GM19238 (cell line): Measurements from ENCODE around the gene RPL10.

Experiments used
- DNase-seq: peaks from one replicate; pipeline ENCODE4 v3.0.0; 2011; ENCODE audit warnings: low spot score; ENCODE audit not compliant: insufficient read length

Gene RPL10

DNA sequence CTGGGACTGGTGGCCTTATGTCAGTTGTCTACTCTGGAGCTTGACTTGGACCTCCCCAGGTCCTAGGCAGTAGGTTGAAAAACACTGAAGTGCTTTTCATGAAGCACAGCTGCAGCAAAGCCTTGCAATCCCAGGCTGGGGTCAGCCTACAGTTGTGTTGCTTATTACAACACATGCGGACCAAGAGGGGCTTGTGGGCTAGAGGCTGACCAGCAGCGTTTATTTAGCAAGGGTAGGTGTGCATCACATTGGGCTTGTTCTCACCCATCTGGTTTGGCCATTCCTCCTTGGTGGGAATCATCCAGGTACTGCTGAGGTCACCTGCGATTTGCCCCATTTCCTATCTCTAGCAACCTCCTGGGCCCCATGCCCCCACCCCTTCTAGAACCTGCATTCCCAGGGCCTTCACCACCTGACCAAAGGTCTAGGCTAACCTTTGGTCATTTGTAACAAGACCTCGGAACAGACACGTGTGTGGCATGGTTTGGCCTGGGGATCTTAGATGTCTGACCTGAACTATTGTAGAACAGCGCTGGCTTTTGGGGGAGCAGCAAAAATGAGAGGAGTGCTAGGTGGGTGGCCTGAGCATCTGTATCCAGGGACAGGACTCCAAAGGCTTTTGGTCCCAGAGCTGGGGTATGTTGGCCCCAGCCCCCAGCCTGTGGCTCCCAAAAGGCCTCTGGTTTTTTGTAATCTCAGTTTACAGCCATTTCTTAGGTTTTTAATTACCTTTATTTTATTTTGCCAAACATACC, 3.0 kb downstream of the RPL10 start:
- DNase-seq: no peak

DNA sequence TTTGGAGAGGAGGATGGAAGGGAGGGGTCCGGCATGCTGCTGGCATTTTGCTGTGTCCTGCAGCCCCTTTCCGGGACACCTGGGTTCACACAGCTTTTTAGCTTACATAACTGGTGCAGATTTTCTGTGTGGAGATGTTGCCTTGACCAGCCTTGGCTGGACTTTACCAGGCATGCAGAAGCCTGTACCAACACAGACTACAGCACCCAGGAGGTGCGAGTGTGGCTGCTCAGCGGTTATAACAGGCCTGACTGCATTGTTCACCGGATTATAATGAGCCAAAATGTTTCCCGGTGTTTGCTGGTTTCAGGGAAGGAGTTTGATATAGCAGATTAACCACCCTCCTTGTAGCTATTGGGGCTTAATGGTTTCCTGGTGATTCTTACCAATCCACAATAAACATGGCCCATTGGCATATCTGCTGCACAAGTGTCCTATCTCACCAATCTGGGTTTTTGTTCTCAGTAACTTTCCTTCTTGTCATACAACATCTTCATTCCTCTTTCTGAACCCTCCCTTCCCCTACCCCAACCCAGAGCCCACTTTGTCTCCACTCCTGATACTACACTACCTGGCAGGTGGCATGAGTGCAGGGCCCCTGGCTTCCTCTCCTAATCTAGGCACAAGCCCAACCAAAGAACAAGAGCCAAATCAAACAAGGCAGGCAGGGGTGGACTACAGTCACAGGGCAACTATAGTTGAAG, 3.9 kb downstream of the RPL10 start:
- no peak for DNase-seq

DNA sequence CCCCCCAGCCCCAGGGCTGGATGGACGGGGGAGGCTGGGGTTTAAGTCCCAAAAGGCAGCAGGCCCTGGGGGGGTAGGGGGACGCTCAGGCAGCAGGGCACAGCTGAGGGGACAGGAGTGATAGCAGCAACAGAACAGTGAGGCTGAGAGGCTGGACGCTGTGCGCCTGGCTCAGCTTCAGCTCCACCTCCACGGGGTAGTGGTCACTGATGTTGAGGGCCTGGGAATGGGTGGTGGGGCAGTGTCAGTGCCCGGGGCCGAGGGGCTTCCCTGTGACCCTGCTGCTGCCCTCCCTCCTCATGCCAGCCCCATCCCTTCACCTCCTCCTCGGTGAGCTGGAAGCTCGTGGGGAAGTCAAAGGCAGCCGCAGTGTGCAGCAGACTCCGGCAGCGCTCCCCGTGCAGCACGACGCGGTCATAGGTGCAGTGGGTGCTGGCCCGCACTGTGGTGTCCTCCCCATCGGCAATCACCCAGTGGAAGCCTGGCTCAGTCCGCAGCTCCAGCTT, 4.5 kb downstream of the RPL10 start:
- no peak for DNase-seq

DNA sequence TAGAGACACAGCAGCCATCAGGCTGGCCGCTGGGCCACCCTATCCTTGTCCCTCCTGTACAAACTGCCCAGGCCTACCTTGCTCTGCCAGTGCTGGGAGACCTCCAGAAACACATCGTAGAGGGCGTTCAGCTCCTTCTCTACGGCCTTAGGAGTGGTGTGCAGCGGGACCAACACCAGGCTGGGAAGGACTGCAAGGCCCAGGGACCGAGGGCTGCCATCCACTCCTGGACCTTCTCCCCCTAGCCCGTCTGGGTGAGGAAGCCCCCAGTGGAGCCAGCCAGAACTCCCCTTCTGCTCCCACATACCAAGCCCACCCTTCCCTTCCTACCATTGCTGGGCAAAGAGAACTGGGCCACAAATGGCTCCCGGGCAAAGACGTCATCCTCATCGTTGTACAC, 5.0 kb downstream of the RPL10 start:
- no peak for DNase-seq

DNA sequence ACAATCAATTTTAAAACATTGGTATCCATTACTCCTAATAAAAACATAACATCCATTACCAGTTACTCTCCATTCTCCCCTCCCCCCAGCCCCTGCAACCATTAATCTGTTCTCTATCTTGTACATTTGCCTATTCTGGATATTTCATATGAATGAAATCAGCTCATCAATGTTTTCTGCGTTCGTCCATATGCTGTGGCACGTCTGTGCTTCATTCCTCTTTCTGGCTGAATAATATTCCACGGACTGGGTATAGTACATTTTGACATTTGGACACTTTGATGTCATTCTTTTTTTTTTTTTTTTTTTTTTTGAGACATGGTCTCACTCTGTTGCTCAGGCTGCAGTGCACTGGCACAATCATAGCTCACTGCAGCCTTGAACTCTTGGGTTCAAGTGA, 5.7 kb downstream of the RPL10 start:
- DNase-seq: no peak

DNA sequence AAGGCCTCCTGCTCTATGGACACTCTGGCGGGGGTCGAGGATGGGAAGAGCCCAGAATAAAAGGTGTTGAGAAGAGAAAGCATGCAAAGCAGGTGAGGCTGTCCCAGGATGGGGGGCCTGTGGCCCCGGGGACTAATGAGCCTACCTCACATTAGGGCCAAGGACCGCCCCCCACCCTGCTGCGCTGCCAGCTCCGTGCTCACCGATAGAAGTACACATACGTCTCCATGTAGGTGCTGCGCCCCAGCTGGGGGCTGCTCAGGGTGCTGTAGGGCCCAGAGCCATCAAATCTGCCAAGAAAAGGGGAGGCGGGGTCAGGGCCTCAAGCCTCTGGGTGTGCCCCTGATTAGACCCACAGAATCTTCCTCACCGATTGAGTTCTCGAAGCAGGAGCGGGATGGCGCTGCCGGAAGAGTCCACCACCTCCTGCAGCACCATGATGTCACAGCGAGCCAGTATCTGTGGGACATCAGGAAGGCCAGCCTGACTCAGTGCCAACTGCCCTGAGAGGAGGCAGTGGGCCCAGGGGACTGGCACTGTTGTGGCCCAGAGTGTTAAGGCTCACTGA, 6.5 kb downstream of the RPL10 start:
- DNase-seq: no peak

DNA sequence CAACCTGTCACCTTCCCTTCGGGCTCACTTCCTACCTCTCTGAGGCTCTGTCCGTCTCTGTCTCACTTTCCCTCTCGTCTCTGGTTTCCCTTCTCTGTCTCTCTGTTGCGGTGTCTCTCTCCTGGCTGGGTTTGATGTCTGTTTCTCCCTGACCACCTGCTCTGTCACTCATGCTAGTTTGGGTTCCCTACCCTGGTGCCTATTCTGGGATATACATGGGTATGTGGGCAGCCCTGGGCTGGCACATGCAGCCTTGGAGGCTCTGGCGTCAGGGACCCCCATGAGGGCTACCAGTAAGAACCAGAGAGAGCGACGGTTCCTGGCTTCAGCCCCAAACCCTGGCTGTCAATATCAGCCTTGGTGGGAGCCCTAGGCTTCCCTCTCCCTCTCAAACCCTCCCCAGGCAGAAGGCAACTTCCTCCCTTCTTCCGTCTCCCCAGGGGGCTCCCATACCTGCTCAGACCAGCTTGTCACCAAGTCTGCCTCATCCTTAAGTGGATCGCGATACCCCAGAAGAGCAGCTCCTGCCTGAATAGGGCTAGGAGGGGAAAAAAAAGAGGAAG, 10.6 kb downstream of the RPL10 start:
- DNase-seq: no peak

DNA sequence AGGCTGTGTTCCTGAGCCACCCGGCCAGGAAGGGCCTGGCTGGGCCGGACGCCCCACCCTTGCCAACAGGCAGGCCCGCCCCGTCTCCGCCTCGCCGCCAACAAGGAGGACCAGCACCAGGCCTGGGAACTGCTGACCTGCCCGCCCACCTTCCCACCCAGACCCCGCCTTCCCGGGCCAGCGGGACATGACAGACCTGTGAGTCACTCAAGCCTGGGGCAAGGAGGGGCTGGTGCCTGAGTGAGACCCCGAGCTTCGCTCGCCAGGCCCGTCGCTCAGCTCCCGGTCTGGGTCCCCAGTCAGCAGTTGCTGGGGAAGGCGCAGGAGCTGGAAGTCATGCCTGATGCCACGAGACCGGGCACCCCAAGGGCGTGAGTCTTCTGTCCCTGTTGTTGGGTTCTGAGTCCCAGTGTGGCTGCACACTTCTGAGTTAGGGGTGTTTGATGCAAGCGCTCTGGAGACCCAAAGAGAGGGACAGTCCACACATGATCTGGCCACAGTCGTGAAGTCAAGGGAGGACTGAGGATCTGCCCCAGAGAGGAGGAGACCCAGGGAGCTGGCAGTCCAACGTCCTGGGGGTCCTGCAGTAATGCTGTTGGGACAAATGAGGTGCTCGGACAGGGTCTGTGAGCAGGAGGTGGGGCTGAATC, 11.2 kb downstream of the RPL10 start, which contains the start of gene DNASE1L1:
Gene DNASE1L1 (minus strand): TSS at position 33 of the 650 bp plus-strand sequence. CDS start 3,686 bp downstream, outside the sequence.
- no peak for DNase-seq

DNA sequence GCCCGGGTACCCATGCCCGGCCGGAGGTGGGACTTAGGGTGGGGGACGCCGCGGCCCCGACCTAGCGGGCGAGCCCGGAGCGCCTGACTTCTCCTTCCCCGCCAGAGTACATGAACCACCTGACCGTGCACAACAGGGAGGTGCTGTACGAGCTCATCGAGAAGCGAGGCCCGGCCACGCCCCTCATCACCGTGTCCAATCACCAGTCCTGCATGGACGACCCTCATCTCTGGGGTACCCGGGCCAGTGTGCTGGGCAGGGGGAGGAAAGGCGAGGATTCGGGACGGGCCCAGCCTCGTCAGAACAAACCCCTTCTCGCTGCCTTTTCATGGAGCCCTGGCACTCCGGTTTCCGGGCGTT, 13.8 kb downstream of the RPL10 start:
- peak; percentile 55 for DNase-seq

DNA sequence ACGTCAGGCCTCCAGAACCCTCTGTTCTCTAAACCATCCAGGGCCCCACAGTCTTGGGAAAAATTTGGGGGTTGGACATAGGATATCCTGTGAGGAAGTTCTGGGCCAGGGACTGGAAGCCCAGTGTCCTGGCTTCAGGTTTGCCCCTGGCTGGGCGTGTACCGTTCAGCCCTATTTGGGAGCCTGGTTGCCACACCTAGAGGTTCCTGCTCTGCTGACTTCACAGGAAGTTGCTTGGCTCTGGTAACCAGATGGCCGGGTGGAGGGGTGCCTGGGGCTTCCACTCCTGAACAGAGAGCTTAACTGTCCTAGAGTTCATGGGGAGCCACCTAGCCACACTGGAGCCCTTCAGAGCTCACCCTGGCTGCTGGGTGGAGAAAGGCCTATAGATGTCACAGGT, 14.3 kb downstream of the RPL10 start:
- DNase-seq: no peak

DNA sequence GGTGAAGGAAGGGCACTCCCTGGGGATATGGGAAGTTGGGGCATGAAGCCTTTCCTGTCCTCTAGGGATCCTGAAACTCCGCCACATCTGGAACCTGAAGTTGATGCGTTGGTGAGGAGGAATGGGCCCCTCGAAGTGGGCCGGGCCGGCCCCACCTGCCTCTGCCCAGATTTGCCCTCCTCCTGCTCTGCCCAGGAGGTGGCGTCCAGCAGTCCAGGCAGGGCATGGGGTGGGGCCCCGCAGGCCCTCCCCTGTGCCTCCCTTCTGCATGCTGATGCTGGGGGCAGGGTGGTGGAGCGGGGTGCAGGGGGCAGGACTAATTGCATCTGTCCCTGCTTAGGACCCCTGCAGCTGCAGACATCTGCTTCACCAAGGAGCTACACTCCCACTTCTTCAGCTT, 15.0 kb downstream of the RPL10 start:
- no peak for DNase-seq

DNA sequence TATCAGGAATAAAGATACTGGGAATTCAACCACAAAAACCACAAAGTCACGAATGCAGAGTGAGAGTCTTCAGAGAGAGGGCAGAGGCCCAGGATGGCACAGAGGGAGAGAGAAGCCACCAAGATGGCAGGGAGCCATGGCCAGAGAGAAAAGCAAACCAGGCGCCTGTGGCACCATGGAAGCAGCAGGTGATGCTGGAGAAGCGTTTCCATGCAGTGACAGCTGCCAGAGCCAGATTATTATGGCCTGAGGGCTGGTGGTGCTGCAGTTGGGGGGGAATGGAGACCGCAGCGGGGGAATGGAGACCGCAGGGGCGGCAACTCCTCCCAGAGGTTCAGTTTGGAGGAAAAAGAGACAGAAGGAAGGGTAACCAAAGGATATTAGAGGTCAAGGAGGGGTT, 19.0 kb downstream of the RPL10 start:
- no peak for DNase-seq

DNA sequence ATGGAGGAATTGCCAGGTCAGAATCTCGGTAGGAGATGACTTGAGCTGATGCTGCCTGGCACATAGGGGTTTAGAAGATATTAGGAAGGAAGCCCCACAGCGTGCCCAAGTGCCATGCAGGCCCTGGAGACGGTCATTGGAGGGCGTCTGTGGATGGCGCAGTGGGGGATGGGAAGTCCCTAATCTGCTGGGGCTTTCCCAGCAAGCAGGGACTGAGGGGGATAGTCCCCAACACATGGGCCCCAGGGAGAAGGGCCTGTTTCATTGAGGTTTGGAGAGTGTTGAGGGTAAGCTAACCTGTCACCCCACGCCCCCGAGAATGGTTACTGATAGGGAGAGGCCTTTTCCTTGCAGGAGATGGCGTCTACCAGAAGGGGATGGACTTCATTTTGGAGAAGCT, 21.0 kb downstream of the RPL10 start:
- DNase-seq: no peak

DNA sequence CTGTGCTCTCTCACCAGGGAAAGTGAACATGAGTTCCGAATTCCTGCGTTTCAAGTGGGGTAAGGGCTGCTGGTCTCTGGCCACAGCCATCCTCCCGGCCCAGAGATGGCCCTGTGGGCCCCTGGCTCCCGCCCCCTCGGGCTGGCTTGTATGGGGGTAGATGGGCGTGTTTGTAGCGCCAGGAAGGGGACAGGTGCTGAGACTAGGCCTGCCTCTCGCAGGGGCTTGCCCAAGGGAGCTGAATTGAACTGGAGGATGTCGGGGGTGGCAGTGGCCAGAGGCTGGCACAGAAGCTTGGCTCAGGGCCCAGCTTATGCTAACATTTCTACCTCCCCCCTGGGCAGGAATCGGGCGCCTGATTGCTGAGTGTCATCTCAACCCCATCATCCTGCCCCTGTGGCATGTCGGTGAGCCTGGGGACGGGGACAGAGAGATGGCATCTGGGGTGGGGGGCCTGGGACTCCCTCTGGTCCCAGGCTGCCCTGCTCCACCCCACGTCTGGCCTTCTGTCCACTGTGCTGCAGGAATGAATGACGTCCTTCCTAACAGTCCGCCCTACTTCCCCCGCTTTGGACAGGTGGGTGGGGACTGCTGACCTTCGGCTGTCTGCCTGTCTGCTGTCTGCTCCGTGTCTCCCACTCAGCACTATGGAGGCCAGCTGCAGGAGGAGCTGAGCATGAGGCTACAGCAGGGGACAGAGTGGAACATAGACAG, 21.7 kb downstream of the RPL10 start:
- DNase-seq: no peak

DNA sequence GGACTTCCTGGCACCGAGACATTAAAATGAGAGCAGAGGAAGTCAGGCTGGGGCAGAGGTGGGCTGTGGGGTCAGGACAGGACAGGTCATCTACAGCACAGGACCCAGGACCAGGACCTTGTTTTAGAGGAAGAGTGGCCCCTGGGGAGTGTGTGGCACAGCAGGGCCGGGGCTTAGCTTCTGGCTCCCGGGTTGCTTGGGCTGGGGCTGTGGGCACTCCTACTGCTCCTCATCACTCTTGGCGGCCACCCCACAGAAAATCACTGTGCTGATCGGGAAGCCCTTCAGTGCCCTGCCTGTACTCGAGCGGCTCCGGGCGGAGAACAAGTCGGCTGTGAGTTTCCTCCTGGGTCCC, 22.2 kb downstream of the RPL10 start:
- DNase-seq: no peak

DNA sequence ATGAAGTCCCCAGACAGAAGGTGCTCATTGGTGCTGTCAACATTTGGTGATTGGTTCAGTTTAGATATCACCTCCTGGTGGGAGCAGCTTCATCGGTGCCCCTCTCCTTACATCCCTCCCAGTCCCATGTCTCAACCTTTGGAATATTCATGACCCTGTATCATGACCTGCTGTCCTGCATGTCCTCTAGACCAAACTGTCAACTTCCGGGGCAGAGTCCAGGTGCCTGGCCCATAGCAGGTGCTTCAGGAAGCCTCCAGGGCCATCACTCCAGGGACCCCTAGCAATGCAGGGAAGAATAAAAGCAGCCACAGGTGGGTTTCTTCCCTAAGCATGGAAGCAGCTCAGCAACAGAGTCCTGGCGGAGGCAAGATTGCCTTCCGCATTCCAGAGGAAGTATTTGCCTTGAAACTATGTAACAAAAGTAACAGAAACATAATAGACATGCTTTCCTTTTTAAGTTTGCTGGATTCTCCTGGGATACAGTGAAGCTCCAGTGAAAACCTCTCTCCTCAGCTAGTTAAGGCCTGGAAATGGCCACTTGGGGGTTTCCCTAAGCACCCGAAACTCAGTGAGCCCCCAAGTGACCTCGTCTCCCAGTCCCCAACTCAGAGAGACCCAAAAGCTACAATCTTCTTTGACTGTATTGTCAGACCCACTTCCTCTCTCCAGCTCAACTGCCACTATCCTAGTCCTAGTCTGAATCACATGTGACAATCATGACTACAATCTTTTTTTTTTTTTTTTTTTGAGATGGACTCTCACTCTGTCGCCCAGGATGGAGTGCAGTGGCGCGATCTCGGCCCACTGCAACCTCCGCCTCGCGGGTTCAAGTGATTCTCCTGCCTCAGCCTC, 29.0 kb downstream of the RPL10 start:
- DNase-seq: no peak

DNA sequence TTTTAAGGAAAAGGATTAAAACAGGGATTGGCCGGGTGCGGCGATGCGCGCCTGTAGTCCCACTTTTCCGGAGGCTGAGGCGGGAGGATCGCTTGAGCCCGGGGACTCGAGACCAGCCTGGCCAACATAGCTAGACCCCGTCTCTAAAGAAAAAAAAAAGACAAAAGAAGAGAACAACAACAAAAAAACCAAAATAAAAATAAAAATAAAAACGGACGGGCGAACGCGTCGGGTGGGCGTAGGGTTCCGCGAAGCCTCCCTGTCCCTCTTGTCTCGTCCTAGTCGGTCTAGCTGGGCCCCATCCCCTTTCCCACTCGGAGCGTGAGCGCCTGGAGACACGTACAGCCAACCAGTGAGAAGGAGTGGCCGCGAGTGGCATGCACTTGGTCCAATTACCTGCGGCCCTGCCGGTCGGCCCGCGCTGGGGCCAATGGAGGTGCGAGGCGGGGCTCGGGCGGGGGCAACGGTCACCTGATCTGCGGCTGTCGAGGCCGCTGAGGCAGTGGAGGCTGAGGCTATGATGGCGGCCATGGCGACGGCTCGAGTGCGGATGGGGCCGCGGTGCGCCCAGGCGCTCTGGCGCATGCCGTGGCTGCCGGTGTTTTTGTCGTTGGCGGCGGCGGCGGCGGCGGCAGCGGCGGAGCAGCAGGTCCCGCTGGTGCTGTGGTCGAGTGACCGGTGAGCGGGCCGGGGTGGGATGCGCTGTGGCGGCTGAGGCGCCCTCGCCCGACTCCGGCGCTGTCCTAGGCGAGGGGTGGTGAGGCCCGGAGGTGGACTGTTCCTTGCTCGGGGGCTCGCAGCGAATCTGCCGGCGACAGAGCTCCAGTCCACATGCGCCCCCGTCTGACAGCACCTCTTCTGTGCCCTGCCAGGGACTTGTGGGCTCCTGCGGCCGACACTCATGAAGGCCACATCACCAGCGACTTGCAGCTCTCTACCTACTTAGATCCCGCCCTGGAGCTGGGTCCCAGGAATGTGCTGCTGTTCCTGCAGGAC, 30.3 kb downstream of the RPL10 start, which contains the start of gene ATP6AP1:
Gene ATP6AP1 (plus strand): TSS at position 502 of the 996 bp plus-strand sequence. CDS start 16 bp downstream, at position 518.
- DNase-seq: peak; percentile 91

DNA sequence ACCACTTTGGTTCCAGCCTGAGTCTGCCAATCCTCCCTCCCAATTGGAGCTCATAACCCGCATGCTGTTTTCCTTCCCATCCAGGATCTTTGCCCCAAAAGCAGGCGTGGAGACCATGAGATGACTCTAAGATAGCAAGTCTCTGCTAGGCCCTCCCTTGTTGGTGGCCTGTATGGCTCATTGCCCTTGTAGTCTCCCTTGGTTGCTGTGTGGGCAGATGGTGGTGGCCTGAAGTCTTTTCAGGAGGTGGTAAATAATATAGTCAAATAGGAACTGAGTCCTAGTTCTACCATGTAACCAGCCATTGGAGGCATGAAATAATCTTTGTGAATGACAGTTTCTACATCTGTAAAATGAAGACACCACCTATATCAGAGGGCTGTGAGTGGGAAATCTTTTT, 31.5 kb downstream of the RPL10 start:
- no peak for DNase-seq

DNA sequence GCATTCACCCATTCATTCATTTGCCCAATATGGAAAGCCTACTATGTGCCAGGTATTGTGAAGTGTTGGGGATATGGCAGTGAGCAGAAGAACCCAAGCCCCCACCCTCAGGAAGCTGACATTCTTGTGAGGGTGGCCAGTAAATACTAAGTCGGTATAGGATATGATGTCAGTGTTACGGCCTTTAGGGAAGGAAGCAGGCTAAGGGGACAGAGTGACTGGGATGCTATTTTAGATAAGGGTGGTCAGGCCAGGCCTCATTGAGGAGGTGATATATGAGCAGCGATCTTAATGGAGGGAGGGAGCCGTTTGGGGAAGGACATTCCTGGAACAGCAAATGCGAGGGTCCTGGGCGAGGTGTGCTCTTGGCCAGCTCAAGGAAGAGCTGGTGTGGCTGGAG, 32.3 kb downstream of the RPL10 start:
- DNase-seq: no peak
